NCI-H82 treated with DMSO at 0.1 percent for 48 hours (cell line): ENCODE data around the gene OR10K2.

ENCODE experiments used
- DNase-seq: peaks from one replicate; lab custom pipeline; 2025; ENCODE audit not compliant: unreplicated experiment; lab: John Stamatoyannopoulos, UW

OR10K2 gene

GRCh38 chr1:158371188-158371953, 54.7 kb downstream of the OR10K2 start:
- no peak for DNase-seq
